NCI-H748 (cell line): ENCODE data around the gene HSPG2.

Experiments used
- DNase-seq: peaks from one replicate; lab custom pipeline; 2025; ENCODE audit not compliant: unreplicated experiment; lab: John Stamatoyannopoulos, UW

The HSPG2 gene

DNA sequence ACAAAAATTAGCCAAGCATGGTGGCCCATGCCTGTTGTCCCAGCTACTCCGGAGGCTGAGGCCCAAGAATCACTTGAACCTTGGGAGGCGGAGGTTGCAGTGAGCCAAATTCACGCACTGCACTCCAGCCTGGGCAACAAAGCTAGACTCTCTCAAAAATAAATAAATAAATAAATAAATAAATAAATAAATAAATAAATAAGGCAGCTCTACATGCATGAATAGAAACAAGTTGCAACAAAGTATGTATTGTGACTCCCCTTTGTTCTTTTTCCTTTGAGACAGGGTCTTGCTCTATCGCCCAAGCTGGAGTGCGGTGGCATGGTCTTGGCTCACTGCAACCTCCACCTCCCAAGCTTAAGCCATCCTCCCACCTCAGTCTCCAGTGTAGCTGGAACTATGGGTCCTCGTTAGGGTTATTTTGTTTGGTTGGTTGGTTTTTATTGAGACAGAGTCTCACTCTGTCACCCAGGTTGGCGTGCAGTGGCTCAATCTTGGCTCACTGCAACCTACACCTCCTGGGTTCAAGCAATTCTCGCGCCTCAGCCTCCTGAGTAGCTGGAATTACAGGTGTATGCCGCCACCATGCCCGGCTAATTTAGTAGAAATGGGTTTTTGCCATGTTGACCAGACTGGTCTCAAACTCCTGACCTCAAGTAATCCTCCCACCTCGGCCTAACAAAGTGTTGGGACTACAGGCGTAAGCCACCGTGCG is 162.1 kb downstream of the HSPG2 start:
- no peak for DNase-seq

DNA sequence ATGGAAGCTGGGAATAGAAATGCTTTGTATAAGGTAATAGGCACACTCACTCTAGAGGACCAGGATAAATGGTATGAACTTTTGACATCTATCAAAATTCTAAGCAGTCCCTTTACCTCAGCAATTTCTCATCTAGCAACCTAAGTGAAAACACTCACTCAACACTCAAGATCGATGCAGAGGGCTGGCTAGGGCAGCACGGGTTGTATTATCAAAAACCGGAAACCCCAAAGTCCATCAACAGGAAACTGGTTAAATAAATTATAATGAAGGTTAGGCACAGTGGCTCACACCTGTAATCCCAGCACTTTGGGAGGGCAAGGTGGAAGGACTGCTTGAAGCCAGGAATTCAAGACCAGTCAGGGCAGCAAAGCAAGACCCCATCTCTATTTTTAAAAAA is 163.5 kb downstream of the HSPG2 start:
- DNase-seq: no peak
